Urinary bladder (tissue), 4 donors: ENCODE results near the gene TCF12. TPM values are rescaled to one million over a fixed set of nuclear protein-coding genes. Genes with fewer than 3 reads are reported as not detected.

Experiments
- DNase-seq: peaks from one replicate; pipeline ENCODE4 v3.0.0-alpha.2; 2015; ENCODE audit errors: extremely low spot score
- H3K27ac ChIP-seq: one replicate; pipeline ENCODE4 v1.5.1; 2013; ENCODE audit warnings: low read depth, mild to moderate bottlenecking, moderate library complexity
- H3K36me3 ChIP-seq: one replicate; pipeline ENCODE4 v1.6.1; 2013; ENCODE audit warnings: mild to moderate bottlenecking, moderate library complexity; ENCODE audit not compliant: insufficient read depth
- H3K4me1 ChIP-seq: one replicate; pipeline ENCODE4 v1.6.1; 2013; ENCODE audit warnings: mild to moderate bottlenecking, moderate library complexity; ENCODE audit not compliant: insufficient read depth
- H3K4me3 ChIP-seq: one replicate; pipeline ENCODE4 v1.5.1; 2013; ENCODE audit warnings: low read depth, low read length
- WGBS: extraction: QIAGEN DNeasy Blood & Tissue Kit; methylation state at CpG from one replicate; pipeline ENCODE4 v1.1.7; 2013; 5-methylcytosine and 5-hydroxymethylcytosine counted together
- polyA plus RNA-seq: library from polyadenylated mRNA; stranded (reverse); fragments of 200-250 nt; gene quantifications from one replicate; pipeline ENCODE4 v1.2.3, GENCODE V29; 2013
- total RNA-seq: library from RNA; depleted of rRNA; stranded (reverse); fragments of >200 nt; gene quantifications from one replicate; pipeline ENCODE4 v1.2.3, GENCODE V29; 2014
- donor health status: healthy with polysubstance abuse.
- donor health status: healthy.

TCF12 gene
- total and polyA plus RNA-seq, 2 donors = 55.0 to 241 TPM

DNA sequence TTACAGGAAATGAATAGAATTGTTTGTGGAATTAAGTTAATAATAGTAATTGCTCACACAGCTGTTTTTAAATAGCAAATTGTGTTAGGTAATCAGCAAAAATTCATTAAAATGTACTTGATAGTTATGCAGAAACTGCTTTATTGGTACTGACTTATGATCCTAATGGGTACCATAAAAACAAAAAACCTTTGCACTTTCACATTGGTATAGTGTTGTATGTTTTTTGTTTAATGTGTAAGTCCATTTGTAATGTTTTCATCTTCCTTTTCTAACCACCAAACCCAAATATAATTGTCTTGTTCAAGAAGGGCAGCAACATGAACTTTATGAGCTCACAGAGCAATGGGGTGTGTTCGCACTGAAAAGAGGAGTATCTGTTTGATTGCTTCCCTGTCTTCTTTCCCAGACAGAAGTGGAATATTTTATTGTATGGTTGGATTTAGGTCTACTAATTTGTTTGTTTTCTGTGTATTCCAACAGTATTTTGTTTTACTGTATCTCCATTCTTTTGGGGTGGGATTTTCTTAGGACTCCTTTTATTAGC, 135.8 kb downstream of the TCF12 start:
- WGBS = 79% methylated on average over 1 of the region's 1 CpG
- Histone ChIP-seq H3K4me1 (peaks cover 2% of the 10 kb centered on the region), H3K4me3 (no peak overlapping the region), H3K27ac (no peak overlapping the region), H3K36me3 (no peaks in the 10 kb centered on the region)
- no peak for DNase-seq

DNA sequence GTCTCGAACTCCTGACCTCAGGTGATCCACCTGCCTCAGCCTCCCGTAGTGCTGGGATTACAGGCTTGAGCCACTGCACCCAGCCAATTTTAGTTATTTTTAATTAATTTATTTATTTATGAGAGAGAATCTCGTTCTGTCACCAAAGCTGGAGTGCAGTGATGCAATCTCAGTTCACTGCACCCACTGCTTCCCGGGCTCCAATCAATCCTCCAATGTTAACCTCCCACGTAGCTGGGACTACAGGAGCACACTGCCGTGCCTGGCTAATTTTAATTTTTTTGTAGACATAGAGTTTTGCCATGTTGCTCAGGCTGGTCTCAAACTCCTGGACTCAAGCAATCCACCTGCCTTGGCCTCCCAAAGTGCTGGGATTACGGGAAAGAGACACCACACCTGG, 137.9 kb downstream of the TCF12 start:
- Histone ChIP-seq H3K4me1 (peaks cover 2% of the 10 kb centered on the region), H3K36me3 (no peaks in the 10 kb centered on the region)
- WGBS = 97% methylated on average over 7 of the region's 7 CpGs

DNA sequence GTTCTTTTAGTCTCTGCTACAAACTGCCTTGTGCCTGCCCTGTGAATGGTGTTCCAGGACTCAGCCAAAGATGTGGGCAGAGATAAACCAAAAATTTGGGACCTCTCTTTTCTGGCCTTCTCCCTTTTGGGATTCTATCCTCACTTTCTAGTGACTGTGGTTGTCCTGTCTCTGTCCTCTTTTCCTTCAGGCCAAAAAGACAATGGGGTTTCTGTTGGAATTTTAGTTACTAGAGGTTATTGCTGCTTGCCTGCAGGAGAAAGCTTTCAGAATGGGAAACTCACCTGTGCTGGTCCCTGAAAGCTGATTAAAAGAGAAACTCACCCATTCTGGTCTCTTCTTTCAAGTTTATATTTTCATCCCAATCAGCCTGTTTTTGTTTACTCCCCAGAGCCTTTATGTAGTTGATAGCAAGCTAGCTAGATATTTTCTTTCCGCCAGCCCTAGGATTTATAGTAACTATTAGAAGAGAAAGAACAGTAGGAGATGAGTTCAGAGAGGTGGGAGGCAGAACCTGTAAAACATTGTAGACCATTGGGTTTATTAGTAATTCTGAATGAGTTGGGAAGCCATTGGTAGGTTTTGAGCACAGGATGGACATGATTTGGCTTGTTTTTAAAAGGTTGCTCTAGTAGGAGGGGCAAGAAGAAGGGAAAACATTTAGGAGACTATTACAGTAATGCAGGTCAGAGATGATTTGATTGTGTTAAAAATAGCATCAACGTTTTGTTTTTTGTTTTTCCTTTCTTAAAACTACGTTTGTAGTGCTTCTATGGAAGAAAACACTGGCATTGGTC, 138.9 kb downstream of the TCF12 start:
- WGBS = 66% methylated on average over 3 of the region's 3 CpGs
- no peak for DNase-seq
- Histone ChIP-seq H3K27ac (no peak overlapping the region), H3K36me3 (no peaks in the 10 kb centered on the region), H3K4me1 (peaks cover 2% of the 10 kb centered on the region), H3K4me3 (no peak overlapping the region)

More for the DNA sequence above, 137.9 kb downstream of the TCF12 start:
- no peak for DNase-seq
- no peak overlapping the region for H3K27ac ChIP-seq
- H3K4me3 ChIP-seq = no peak overlapping the region

DNA sequence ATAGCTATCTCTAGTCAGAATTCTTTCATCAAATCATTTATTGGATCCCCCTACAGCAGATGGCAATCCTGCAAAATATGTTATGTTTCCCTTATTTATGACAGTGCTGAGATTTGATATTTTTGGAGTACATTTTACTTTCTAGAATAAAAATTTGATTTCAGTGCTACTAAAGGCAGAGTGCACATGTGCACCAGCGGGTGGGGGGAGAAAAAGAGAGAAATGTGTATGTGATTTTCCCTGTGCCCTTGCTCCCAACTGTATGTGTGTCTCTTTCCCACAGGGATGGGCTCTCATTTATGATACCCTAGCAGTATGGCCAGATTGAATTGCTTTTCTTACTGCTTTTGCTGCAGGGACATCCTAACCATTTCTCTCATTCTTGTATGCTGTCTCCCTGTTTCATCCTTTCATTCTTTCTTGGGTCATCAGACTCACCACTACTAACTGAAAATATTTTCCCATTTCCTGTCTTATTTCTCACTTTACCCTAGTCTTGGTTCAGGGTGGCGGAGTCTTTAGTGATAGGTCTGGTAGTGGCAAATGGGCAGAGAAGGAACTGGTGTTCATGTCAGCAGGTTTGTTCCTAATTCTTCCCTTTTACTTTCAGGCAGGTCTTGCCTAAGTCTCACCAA, 140.7 kb downstream of the TCF12 start:
- Histone ChIP-seq H3K27ac (no peak overlapping the region), H3K36me3 (no peaks in the 10 kb centered on the region), H3K4me1 (peaks cover 2% of the 10 kb centered on the region), H3K4me3 (no peak overlapping the region)
- 98% methylated on average over 2 of the region's 2 CpGs for WGBS
- no peak for DNase-seq

DNA sequence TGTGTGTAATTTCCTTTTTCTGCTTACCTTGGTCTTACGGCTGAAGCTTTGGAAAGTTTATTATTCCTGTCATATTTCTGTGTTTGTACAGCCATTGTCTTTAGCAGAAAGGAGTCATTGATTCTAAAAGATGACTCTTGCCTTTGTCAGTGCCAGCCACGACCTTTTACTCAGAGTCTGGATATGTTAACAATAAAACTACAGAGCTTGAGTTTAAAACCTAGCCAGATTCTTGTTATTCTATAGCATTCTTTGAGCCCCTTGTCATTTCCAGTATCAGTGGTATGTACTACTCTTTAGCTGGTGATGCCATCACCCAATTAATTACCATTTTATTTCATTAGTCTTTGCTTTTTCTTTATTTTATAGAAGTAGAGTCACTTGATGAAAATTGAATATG, 142.4 kb downstream of the TCF12 start:
- WGBS = 29% methylated on average over 2 of the region's 2 CpGs
- Histone ChIP-seq H3K4me1 (no peaks in the 10 kb centered on the region), H3K4me3 (no peak overlapping the region), H3K36me3 (no peaks in the 10 kb centered on the region), H3K27ac (no peak overlapping the region)
- no peak for DNase-seq

DNA sequence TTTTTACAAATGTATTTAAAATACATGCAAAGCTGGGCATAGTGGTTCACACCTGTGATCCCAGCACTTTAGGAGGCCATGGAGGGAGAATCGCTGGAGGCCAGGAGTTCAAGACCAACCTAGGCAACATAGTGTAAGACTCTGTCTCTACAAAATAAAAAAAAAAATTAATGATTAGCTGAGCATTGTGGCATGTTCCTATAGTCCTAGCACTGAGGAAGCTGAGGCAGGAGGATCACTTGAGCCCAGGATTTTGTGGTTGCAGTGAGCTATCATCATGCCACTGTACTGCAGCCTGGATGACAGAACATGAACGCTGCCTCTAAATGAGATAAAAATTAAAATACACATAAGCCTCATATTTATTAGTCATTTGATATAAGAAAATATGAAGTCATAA, 142.8 kb downstream of the TCF12 start:
- Histone ChIP-seq H3K4me3 (no peak overlapping the region), H3K4me1 (no peaks in the 10 kb centered on the region)
- WGBS = 92% methylated on average over 2 of the region's 2 CpGs

DNA sequence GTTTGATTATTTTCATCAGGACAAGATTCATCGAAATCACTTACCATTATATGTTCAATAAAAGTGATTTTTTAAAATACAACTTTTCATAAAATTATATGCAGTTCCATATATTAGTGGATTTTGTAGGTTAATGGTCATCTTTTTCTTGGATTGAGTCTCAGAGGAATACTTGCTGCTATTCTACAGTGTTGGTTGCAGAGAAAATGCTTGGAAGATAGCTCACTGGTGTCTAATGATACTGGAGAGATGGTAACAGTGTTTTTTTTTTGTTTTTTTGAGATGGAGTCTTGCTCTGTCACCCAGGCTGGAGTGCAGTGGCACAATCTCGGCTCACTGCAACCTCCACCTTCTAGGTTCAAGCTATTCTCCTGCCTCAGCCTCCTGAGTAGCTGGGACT, 143.3 kb downstream of the TCF12 start:
- no peak for DNase-seq
- no peak overlapping the region for H3K27ac ChIP-seq
- WGBS = 97% methylated on average over 2 of the region's 2 CpGs
- no peaks in the 10 kb centered on the region for H3K36me3 ChIP-seq
- H3K4me1 ChIP-seq = no peaks in the 10 kb centered on the region
- no peak overlapping the region for H3K4me3 ChIP-seq

More for the DNA sequence above, 142.8 kb downstream of the TCF12 start:
- DNase-seq = no peak
- Histone ChIP-seq H3K36me3 (no peaks in the 10 kb centered on the region), H3K27ac (no peak overlapping the region)

DNA sequence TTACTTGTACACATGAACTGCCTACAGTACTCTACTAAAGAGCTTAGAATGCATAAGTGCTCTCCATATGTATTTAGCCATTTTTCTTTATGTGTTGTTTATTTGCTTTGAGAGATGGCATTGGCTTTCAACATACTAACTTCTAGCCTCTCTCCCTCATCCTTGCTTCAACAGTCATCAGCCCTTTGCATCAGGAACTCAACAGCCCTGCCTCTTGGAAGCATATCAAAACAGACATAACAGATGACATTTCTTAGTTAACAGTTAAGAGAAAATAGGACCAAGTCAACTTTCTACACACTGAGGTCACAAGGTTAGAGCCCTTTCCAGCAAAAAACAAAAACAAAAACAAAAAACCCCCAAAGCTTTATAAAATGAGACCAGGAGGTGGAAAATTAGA, 145.6 kb downstream of the TCF12 start:
- Histone ChIP-seq H3K4me3 (no peak overlapping the region), H3K4me1 (no peaks in the 10 kb centered on the region), H3K36me3 (no peaks in the 10 kb centered on the region), H3K27ac (no peak overlapping the region)
- no peak for DNase-seq

DNA sequence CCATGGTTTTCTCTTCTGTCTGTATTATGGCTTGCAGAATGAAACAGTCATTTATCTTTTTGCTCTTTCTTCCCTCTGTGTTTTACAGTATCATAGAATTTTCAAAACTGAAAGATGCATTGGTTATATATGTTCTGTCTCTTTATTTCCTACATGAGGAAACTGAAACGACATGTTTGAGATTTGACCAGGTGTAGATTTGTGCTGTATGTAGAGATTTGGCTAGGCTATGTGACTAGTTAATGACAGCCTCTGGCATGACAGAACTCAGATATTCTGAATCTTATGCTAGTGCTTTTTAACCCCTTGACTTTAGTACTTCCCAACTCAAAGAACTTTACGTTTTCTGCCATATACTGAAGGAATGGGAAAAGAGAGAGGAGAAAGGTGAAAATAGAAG, 151.0 kb downstream of the TCF12 start:
- 81% methylated on average over 2 of the region's 2 CpGs for WGBS
- no peaks in the 10 kb centered on the region for H3K36me3 ChIP-seq
- no peaks in the 10 kb centered on the region for H3K4me1 ChIP-seq
- no peak for DNase-seq
- no peak overlapping the region for H3K4me3 ChIP-seq
- H3K27ac ChIP-seq = no peak overlapping the region

DNA sequence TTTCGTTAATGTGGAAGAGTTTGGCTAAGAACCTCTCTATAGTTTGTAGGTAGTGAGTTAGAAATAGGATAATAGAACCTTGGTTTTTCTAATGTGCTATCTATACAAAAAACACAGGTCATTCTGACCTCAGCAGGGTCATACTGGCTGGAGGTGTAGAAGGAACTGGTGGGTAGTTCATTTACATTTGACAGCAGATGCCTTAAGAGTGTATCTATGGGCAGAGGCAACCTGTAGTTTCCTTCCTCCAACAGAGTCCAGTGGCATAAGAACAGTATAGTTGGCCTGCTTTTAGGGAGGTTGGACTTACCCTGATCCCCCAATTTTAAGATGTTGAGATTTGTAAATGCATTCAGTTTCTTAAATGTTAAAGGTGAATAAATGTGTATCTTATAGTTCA, 152.2 kb downstream of the TCF12 start:
- no peak for DNase-seq
- WGBS = 85% methylated on average over 1 of the region's 1 CpG
- H3K4me1 ChIP-seq = no peaks in the 10 kb centered on the region
- H3K27ac ChIP-seq = no peak overlapping the region
- no peaks in the 10 kb centered on the region for H3K36me3 ChIP-seq
- H3K4me3 ChIP-seq = no peak overlapping the region

DNA sequence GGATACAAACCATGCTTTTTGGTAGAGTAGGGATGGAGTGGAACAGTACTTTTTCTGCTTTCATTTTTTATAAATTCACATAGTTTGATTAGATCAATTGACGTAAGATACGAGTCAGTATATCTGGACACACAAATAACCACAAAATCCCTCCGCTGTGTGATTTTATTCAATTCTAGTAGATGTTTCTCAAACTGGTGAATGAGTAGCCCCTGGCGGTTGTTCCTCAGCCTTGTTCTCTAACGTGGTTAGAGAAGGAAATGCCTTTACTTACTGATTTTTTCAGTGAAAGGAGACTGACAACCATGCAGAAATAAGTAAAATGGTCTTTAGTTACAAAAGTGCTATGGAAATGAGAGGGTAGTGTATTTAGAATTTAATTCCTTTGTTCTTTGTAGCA, 161.0 kb downstream of the TCF12 start:
- WGBS = 81% methylated on average over 5 of the region's 5 CpGs
- DNase-seq = no peak
- H3K4me1 ChIP-seq = no peaks in the 10 kb centered on the region
- H3K27ac ChIP-seq = no peak overlapping the region
- H3K4me3 ChIP-seq = no peak overlapping the region
- no peaks in the 10 kb centered on the region for H3K36me3 ChIP-seq

DNA sequence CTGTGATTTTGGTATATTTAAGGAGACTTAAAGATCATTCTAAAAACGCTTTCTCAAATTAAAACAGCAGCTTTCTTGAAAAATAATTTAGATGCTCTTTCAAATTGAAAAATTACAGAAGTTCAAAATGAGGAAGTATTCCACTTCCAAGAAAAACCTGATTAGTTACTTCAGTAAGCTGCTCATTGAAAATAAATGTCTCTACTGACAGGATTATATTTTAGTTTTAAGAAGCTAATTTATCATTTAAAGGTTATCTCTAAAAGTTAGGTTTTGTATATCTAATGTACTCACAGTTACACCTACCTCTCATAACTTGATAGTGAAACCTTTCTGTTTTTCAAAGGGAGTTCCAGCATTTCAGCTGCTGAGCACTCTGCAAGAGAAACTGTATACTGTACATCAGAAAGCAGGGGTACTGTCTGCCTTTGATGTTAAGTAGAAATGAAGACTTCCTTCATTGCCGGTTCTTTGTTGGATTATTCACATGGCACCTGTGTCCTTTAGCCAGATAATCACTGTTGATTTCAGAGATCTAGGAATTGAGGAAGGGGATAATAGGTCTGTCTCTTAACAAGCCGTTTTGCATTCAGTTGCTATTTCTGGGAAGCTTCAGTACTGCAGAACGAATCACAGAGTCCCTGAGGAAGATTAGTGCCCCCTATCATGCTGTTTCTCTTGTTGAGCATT, 161.6 kb downstream of the TCF12 start:
- Histone ChIP-seq H3K4me1 (no peaks in the 10 kb centered on the region), H3K4me3 (no peak overlapping the region), H3K27ac (no peak overlapping the region), H3K36me3 (no peaks in the 10 kb centered on the region)
- 58% methylated on average over 4 of the region's 4 CpGs for WGBS
- DNase-seq = no peak

DNA sequence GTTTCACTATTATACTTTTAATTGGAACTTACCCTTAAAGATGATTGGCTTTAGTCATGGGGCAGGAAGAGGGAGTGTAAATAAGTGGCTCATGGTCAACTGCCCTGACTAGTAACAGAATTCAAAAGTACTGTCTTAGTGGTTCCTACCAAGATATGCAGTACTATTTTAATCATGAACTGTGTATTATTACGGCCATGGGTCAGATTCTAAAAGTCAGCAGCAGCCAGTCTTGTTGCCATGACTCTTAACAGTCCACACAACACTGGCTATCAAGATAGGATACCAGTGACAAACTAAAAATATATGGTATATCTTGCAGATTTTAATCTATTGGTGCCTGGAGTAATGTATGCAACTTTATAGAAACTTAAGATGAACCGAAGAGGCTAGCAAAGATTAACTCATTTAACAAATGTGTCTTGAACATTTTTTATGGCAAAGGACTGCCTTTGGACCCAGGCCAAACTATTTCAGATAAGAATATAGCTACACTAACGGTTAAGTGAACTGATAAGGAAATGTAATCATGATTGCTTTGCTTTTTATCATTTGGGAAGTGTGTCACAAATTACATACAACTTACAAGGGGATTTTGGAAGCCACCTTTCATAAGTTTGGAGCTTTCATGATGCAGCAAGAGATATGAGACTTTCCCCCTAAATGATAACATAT, 163.7 kb downstream of the TCF12 start:
- no peak overlapping the region for H3K4me3 ChIP-seq
- 23% methylated on average over 3 of the region's 3 CpGs for WGBS
- H3K27ac ChIP-seq = no peak overlapping the region
- no peaks in the 10 kb centered on the region for H3K36me3 ChIP-seq
- no peak for DNase-seq
- H3K4me1 ChIP-seq = no peaks in the 10 kb centered on the region
